Osteoblast (primary cell): ENCODE data around the gene PABPN1L. TPM values are rescaled to one million over a fixed set of nuclear protein-coding genes. Genes with fewer than 3 reads are reported as not detected.

Experiments used
- DNase-seq: peaks from one replicate; pipeline ENCODE4 v3.0.0; 2011; ENCODE audit warnings: low spot score, mixed read lengths; ENCODE audit not compliant: insufficient read length; ENCODE audit errors: missing footprints
- H2AFZ ChIP-seq: 2 replicates; pipeline ENCODE4 v1.6.0; 2011; ENCODE audit warnings: mild to moderate bottlenecking, low read length
- H3K27ac ChIP-seq: 2 replicates; pipeline ENCODE4 v1.5.1; 2011; ENCODE audit warnings: mild to moderate bottlenecking, low read depth, low read length, moderate library complexity
- H3K27me3 ChIP-seq: 2 replicates; pipeline ENCODE4 v1.6.0; 2012; ENCODE audit warnings: mild to moderate bottlenecking, control low read depth, inconsistent platforms, low read length, moderate library complexity; ENCODE audit not compliant: insufficient read depth
- H3K36me3 ChIP-seq: 2 replicates; pipeline ENCODE4 v1.5.1; 2011; ENCODE audit warnings: mild to moderate bottlenecking, low read length, control low read depth, moderate library complexity; ENCODE audit not compliant: insufficient read depth
- H3K4me1 ChIP-seq: 2 replicates; pipeline ENCODE4 v1.5.1; 2011; ENCODE audit warnings: mild to moderate bottlenecking, low read length, control low read depth, moderate library complexity; ENCODE audit not compliant: insufficient read depth
- H3K4me2 ChIP-seq: 2 replicates; pipeline ENCODE4 v1.6.0; 2011; ENCODE audit warnings: mild to moderate bottlenecking, low read length; ENCODE audit not compliant: insufficient read depth
- H3K4me3 ChIP-seq: fragments of 200-600 bp; sonication (generic); 3 replicates; pipeline ENCODE4 v1.5.1; 2012; ENCODE audit warnings: mild to moderate bottlenecking, low read length, inconsistent platforms; ENCODE audit not compliant: insufficient read depth
- H3K79me2 ChIP-seq: 2 replicates; pipeline ENCODE4 v1.6.0; 2012; ENCODE audit warnings: mild to moderate bottlenecking, low read length, control low read depth, inconsistent platforms; ENCODE audit not compliant: insufficient read depth
- H3K9me3 ChIP-seq: 2 replicates; pipeline ENCODE4 v1.5.1; 2011; ENCODE audit warnings: low read depth, low read length, control low read depth
- H4K20me1 ChIP-seq: 2 replicates; pipeline ENCODE4 v1.6.0; 2012; ENCODE audit warnings: mild to moderate bottlenecking, low read length, control low read depth; ENCODE audit not compliant: insufficient read depth
- total RNA-seq: library from RNA; depleted of rRNA; stranded (reverse); fragments of >200 nt; gene quantifications from 2 replicates; pipeline ENCODE4 v1.2.3, GENCODE V29; 2012
- TF ChIP-seq, protein P1 (sequence below): IDR thresholded peaks from 2 replicates; pipeline ENCODE4 v1.5.1; 2011; ENCODE audit warnings: mild to moderate bottlenecking, low read depth, low read length, moderate library complexity; ENCODE audit errors: extremely low read depth

PABPN1L gene
- total RNA-seq, 1 donor, result not detected

- peaks cover 22% of the 10 kb centered on the region for H3K27me3 ChIP-seq
- H3K79me2 ChIP-seq, result no peaks in the 10 kb centered on the region
- no peak for DNase-seq
- no peak overlapping the region for H2AFZ ChIP-seq
- no peaks in the 10 kb centered on the region for H3K4me1 ChIP-seq
- H3K9me3 ChIP-seq, result no peaks in the 10 kb centered on the region
- TF ChIP-seq, protein P1, sequence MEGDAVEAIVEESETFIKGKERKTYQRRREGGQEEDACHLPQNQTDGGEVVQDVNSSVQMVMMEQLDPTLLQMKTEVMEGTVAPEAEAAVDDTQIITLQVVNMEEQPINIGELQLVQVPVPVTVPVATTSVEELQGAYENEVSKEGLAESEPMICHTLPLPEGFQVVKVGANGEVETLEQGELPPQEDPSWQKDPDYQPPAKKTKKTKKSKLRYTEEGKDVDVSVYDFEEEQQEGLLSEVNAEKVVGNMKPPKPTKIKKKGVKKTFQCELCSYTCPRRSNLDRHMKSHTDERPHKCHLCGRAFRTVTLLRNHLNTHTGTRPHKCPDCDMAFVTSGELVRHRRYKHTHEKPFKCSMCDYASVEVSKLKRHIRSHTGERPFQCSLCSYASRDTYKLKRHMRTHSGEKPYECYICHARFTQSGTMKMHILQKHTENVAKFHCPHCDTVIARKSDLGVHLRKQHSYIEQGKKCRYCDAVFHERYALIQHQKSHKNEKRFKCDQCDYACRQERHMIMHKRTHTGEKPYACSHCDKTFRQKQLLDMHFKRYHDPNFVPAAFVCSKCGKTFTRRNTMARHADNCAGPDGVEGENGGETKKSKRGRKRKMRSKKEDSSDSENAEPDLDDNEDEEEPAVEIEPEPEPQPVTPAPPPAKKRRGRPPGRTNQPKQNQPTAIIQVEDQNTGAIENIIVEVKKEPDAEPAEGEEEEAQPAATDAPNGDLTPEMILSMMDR, result no peak
- no peak overlapping the region for H3K27ac ChIP-seq
- H3K36me3 ChIP-seq, result no peaks in the 10 kb centered on the region
- no peak overlapping the region for H3K4me3 ChIP-seq
- H3K4me2 ChIP-seq, result no peak overlapping the region
- no peaks in the 10 kb centered on the region for H4K20me1 ChIP-seq
These were observed 1.3 kb upstream of the PABPN1L start for GRCh38 chr16:88867581-88868246.

DNA sequence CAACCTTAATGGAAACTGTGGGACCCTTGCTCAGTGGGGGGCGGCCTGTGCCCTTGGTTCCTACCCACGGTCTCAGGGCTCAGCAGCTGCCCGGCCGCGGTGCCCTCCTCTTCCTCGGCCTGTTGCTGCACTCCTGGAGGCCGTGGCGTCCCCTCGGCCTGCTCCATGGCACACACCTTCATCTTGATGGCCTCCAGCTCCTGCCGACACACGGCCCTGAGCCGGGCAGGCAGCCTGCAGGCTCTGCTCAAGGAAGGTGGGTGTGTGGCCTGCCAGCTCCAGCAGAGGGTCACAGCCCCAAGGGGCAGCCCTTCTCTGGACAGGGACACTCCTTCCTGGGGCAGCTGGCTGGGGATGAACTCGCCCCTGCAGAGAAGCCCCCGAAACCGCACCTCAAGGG lies 718 bp downstream of the PABPN1L start:
- Histone ChIP-seq H4K20me1 (no peaks in the 10 kb centered on the region), H3K9me3 (no peaks in the 10 kb centered on the region), H2AFZ (no peak overlapping the region), H3K36me3 (peaks cover 6% of the 10 kb centered on the region), H3K27me3 (peaks cover 13% of the 10 kb centered on the region), H3K79me2 (no peaks in the 10 kb centered on the region), H3K27ac (no peak overlapping the region), H3K4me1 (no peaks in the 10 kb centered on the region), H3K4me3 (no peak overlapping the region), H3K4me2 (no peak overlapping the region)
- DNase-seq, result no peak
- TF ChIP-seq, protein P1, result no peak

DNA sequence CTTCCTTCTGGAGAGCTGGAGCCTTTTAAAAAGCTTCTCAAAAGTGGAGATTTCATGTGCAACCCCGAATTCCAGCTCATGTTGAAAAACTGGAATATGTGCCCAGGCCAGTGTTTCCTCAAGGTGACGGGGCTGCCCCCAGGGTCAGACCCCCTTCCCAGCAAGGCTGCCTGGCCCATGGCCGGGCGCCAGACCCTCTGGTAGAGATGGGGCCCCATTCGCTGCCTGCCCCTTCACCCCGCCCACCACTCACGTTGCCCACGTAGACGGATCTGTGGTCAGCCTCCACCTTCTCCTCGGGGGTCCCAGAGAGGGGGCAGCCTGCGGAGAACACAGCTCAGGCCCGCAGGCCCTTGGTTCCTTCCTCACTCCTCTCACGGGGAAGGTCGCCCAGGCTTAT lies 1.1 kb downstream of the PABPN1L start:
- no peak for DNase-seq
- Histone ChIP-seq H3K79me2 (no peaks in the 10 kb centered on the region), H3K27me3 (peaks cover 9% of the 10 kb centered on the region), H3K9me3 (no peaks in the 10 kb centered on the region), H2AFZ (no peak overlapping the region), H4K20me1 (no peaks in the 10 kb centered on the region), H3K27ac (no peak overlapping the region), H3K4me3 (no peak overlapping the region), H3K4me2 (no peak overlapping the region), H3K4me1 (no peaks in the 10 kb centered on the region), H3K36me3 (peaks cover 7% of the 10 kb centered on the region)
- TF ChIP-seq, protein P1, result no peak

GRCh38 chr16:88864521-88864920 lies 1.9 kb downstream of the PABPN1L start:
- TF ChIP-seq, protein P1, result no peak
- Histone ChIP-seq H3K27me3 (peaks cover 4% of the 10 kb centered on the region), H3K36me3 (peaks cover 15% of the 10 kb centered on the region), H3K4me1 (no peaks in the 10 kb centered on the region), H4K20me1 (no peaks in the 10 kb centered on the region), H3K79me2 (peaks cover 2% of the 10 kb centered on the region), H2AFZ (no peak overlapping the region), H3K9me3 (no peaks in the 10 kb centered on the region), H3K4me3 (no peak overlapping the region), H3K4me2 (no peak overlapping the region), H3K27ac (no peak overlapping the region)
- DNase-seq, result no peak
